Epithelial cell of prostate (primary cell): ENCODE data around the gene LSM4.
"Not testable (repeated sequence)": the region's sequence is repeated elsewhere in the genome, so short reads cannot be mapped to it uniquely, and the experiment has no call there.

Experiments
- DNase-seq: peaks from one replicate; pipeline ENCODE4 v3.0.0-alpha.2; 2011; ENCODE audit warnings: low read depth, low spot score
- H3K27ac ChIP-seq: fragments of 450-650 bp; 2 replicates; pipeline ENCODE4 v1.5.1; 2017; ENCODE audit warnings: mild to moderate bottlenecking

LSM4 gene

DNA sequence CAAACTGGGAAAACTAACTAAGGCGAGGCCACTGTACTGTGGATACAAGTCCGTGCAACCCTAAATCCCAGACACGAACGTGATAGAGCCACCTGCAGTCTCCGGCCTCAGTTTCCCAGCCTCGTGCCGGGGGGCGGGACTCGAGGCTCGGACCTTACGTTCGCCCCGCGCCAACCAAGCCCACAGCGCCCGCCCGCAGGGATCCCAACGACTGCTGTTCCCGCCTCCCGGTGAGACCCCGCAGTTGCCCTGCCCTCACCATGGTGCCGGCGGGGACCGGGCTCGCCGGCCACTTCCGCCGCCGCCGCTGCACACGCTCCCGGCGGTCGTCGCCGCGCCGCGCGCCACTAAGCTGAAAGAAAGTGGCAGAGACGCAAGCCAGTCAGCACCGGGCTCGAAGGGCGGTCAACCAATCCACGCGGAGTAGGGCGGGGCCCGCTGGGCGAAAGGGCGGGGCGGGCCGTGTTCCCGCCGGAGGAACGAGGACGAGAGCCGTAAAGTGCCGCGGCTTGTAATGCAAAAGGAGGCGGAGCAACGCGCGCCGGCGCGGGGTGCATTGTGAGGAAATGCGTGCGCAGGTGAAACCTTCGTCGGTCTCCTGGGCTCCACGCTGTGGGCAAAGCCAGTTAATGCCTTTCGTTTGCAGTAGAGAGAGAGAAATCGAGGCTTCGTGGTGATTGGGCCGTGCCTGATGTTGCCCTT, at the start of gene LSM4:
Gene LSM4 (minus strand): TSS at position 318 of the 702 bp plus-strand sequence. CDS start 56 bp downstream, at position 262.
- peak within 1 kb of the TSS; percentile 87 for H3K27ac ChIP-seq
- DNase-seq, result peak; percentile 88

DNA sequence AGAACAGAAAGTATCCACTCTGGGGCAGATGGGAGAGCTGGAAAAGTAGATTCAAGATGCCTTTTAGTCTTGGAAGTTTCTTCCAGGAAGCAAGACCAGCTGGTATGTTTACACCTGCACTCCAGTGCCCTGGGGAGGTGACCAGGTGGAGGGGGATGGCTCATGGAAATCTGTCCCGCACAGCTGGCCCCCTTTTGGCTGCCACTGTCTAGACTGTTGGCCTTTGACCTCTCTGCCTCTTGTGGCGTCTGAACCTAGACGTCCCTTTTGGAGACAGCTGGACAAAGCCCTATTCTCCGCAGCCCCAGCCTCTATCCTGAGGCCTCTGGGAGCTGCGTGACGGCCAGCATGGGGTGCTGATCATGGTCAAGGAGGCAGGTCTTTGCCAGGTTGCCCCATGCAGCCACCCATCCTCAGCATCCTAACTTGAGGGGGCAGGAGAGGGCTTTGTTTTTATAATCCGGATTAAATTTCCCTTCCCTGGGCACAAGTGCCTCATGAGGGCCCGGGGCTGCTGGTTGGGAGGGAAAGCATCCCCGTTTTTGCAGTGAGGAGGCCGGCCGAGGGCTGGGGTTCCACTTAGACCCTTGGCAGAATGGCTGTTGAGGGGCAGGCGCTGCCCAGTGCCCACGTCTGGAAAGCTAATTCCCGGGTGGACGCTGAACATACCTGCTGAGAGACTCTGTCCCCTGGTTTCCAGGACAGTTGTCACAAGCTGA, 45.8 kb upstream of the LSM4 start:
- DNase-seq, result no peak
- H3K27ac ChIP-seq, result no peak overlapping the region

DNA sequence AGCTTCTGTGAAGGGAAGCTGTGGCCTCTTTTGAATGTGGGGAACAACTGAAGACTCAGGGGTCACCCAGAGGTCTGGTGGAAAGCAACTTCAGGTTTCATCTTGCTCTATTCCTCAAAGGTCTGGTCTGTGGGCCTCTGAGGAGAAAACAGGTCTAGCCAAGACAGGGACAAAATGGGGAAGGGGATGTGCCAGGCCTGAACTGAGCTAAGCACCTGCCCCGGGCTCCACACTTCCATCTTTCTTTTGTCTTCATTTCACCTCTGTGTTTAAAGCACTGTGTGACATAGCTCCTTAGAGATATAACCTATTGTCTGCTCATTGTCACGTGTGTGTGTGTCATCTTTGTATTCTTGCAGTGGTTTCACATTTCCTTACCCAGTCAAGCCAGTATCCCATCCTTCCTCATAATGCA, 43.2 kb upstream of the LSM4 start:
- no peak for DNase-seq
- peak overlapping the region; percentile 93 for H3K27ac ChIP-seq

- DNase-seq, result peak; percentile 95
- H3K27ac ChIP-seq, result peak overlapping the region; percentile 93
Observed at GRCh38 chr19:18364826-18365528, 42.1 kb upstream of the LSM4 start.

DNA sequence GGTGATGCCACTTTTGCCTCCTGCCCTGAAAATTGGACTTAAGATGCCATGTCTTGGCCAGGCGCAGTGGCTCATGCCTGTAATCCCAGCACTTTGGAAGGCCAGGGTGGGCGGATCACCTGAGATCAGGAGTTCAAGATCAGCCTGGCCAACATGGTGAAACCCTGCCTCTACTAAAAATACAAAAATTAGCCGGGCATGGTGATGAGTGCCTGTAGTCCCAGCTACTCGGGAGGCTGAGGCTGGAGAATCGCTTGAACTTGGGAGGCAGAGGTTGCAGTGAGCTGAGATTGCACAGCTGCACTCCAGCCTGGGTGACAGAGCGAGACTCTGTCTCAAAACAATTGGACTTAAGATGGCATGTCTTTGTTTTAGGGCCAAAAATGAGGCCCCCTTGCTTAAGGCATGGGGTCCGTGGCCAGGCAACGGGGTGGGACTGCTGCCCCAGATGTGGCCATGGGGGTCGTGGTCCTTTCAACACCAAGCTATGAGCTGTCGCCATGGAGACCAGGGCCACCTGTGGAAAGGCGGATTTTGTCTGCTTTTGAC, 41.5 kb upstream of the LSM4 start:
- DNase-seq, result not testable (repeated sequence)
- H3K27ac ChIP-seq, result peak overlapping the region; percentile 93

DNA sequence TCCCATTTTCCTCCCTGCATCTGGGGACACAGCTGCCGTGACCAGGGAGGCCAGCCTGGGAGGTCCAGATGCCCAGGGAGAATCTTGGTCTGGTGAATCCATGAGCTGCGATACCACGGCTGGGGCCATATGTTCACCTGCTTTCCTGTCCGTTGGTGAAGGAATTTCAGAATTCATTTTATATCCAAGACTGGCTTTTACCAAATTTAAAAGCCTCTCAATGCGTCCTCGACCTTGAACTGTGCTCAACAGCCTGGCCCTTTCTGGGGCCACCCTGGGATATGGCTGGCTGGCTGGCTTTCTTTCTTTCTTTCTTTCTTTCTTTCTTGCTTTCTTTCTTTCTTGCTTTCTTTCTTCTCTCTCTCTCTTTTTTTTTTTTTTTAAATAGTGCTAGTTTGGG, 40.9 kb upstream of the LSM4 start:
- no peak for DNase-seq
- peak overlapping the region; percentile 93 for H3K27ac ChIP-seq

- no peak overlapping the region for H3K27ac ChIP-seq
- DNase-seq, result no peak
Observed at GRCh38 chr19:18362934-18363542, 40.2 kb upstream of the LSM4 start.

DNA sequence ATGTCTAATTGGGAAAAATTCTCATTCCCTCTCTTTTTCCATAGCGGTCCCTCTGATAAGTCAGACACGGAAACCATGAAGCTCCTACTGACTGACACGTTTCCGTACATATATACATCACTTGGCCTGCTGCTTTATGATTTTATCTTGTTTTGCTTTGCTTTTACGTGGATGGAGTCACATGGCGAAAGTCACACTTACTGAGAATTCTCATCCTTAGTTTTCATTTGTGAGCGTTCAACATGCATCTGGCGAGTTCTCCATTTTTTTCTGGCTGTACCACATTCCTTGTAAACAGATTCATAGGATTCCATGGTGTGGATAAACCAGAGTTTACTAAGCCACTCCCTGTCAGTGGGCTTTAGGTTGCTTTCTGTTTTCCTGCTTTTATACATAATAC, 38.8 kb upstream of the LSM4 start:
- no peak for DNase-seq
- no peak overlapping the region for H3K27ac ChIP-seq

GRCh38 chr19:18357041-18357440, 34.2 kb upstream of the LSM4 start:
- no peak for DNase-seq

DNA sequence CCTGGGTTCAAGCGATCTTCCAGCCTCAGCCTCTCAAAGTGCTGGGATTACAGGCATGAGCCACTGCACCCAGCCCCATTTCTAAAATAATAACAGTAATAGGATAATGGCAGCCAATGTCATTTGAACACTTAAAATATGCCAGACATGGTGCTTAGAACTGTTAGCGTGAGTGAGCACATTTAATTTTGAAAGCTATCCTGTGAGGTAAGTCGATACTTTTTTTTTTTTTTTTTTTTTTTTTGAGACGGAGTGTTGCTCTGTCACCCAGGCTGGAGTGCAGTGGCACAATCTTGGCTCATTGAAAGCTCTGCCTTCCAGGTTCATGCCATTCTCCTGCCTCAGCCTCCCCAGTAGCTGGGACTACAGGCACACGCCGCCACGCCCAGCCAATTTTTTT, 31.9 kb upstream of the LSM4 start:
- H3K27ac ChIP-seq, DNase-seq: not testable (repeated sequence)

More at GRCh38 chr19:18357041-18357440, 34.2 kb upstream of the LSM4 start:
- H3K27ac ChIP-seq, result no peak overlapping the region

GRCh38 chr19:18353378-18354005, 30.6 kb upstream of the LSM4 start:
- H3K27ac ChIP-seq, result no peak overlapping the region
- no peak for DNase-seq

GRCh38 chr19:18351544-18351943, 28.7 kb upstream of the LSM4 start:
- no peak overlapping the region for H3K27ac ChIP-seq

DNA sequence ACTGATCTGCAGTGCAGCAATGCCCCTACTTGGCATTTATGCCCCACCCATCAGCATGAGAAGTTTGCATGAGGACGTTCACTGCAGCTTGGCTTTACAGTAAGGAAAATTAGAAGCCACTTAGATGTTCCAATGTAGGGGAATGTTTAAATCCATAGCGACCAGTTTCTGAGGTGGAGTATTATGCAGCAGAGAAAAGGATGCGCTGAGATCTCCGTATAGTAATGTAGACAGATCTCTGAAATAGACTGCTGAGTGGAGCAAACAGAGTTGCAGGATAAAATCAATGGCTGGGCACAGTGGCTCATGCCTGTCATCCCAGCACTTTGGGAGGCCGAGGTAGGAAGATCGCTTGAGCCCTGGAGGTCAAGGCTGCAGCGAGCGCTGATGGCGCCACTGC, 27.6 kb upstream of the LSM4 start:
- H3K27ac ChIP-seq, result no peak overlapping the region
- no peak for DNase-seq

More at GRCh38 chr19:18351544-18351943, 28.7 kb upstream of the LSM4 start:
- DNase-seq, result no peak

- no peak overlapping the region for H3K27ac ChIP-seq
- no peak for DNase-seq
Observed at GRCh38 chr19:18349524-18350128, 26.8 kb upstream of the LSM4 start.

DNA sequence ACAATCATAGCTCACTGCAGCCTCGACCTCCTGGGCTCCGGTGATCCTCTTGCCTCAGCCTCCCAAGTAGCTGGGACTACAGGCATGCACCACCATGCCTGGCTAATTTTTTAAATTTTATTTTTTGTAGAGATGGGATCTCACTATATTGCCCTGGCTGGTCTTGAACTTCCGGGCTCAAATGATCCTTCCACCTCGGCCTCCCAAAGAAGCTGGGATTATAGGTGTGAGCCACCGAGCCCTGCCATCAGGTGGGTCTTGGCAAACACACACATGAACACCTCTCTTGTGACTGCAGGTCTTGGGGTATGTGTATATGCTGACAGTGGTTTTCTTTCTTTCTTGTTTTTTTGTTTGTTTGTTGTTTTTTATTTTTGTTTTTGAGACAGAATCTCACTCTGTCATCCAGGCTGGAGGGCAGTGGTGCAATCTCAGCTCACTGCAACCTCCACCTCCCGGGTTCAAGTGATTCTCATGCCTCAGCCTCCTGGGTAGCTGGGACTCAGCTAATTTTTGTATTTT, 26.0 kb upstream of the LSM4 start:
- H3K27ac ChIP-seq, DNase-seq: not testable (repeated sequence)

DNA sequence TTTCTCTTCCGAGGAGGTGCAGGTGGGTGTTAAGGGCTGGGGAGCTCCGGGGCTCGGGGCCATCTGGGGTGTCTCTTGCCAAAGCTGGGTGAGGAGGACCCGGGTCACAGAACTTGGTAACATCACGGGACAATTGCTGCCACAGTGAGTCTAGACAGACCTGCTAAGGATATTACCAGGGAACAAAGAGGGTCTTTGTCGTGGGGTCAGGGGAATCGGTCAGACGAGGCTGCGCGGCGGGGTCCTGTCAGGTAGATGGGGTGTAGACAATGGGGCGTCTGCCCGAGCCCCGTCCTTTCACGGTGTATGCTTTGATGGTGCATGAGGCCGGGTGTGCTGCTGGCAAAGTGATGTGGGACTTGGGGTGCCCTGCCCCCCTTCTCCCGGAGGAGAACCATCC, 25.3 kb upstream of the LSM4 start:
- DNase-seq, result no peak
- no peak overlapping the region for H3K27ac ChIP-seq

DNA sequence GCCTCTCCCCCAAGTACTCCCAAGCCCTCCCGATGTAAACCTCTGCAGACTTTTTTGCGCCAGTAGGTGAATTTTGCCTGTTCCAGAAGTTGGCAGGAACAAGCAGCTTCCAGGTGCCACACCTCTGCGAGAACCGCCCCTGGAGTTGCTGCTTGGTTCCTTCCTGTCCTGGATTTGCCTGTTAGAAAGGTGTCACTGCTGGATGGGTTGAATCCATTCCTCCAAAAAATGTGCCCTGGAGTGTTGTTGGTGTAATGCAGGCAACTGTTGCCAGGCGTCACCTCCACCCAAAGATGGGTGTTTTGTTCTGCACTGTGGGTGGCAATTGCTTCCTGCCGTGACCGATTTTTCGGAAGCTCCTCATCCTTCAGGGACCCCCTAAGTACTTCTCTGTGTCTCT, 23.2 kb upstream of the LSM4 start:
- no peak for DNase-seq
- no peak overlapping the region for H3K27ac ChIP-seq

DNA sequence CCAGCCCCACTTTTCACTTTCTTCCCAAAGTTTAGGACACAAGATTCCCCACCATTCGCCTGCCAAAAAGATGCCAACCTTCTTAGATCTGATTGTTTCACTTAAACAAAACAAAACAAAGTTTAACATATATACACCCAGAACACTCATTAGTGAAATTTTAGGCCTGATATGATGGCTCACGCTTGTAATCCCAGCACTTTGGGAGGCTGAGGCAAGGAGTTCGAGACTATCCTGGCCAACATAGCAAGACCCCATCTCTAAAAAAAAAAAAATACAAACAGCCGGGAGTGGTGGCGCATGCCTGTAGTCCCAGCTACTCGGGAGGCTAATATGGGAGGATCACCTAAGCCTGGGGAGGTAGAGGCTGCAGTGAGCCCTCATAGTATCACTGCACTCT, 22.4 kb upstream of the LSM4 start:
- DNase-seq, result no peak
- no peak overlapping the region for H3K27ac ChIP-seq

DNA sequence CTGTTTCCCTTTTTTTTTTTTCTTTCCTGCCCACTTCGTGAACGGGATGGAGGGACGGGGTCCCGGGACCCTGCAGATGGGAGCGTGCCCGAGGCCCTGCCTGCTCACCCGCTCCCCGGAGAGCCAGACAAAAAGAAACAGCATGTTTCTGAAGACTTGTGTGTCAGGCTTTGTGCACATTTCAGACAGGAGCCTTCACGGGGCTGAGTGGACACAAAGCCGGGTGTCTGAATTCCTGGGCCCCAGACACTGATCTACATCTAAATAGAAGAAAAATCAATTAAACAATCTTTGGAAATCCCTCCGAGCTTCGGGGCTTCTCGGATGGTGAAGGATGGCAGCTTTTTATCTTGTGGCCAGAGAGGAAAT, 21.7 kb upstream of the LSM4 start:
- DNase-seq, result no peak
- peak overlapping the region; percentile 69 for H3K27ac ChIP-seq
